Measurements from ENCODE around the gene TSHZ2.

The TSHZ2 gene

GRCh38 chr20:53154540-53154939, 182.4 kb downstream of the TSHZ2 start:
- H3K27ac ChIP-seq (ENCODE audit: low read depth, low read length): no peak overlapping the region
- H3K4me3 ChIP-seq (ENCODE audit: low read depth, low read length): no peak overlapping the region
- H3K9me3 ChIP-seq (ENCODE audit: control insufficient read depth, insufficient read depth, low read depth, low read length): no peaks in the 10 kb centered on the region
- H3K27me3 ChIP-seq (ENCODE audit: control insufficient read depth, insufficient read depth, low read length): no peaks in the 10 kb centered on the region
- no peak overlapping the region for H3K9ac ChIP-seq (ENCODE audit: low read length)
- no peaks in the 10 kb centered on the region for H3K36me3 ChIP-seq (ENCODE audit: control insufficient read depth, insufficient read depth, low read length)
- H3K4me1 ChIP-seq (ENCODE audit: control insufficient read depth, insufficient read depth, low read length): no peaks in the 10 kb centered on the region

- Histone ChIP-seq H3K36me3 (ENCODE audit: control insufficient read depth, insufficient read depth, low read length) (no peaks in the 10 kb centered on the region), H3K4me1 (ENCODE audit: control insufficient read depth, insufficient read depth, low read length) (peaks cover 7% of the 10 kb centered on the region), H3K9ac (ENCODE audit: low read length) (no peak overlapping the region), H3K27me3 (ENCODE audit: control insufficient read depth, insufficient read depth, low read length) (no peaks in the 10 kb centered on the region), H3K9me3 (ENCODE audit: control insufficient read depth, insufficient read depth, low read depth, low read length) (no peaks in the 10 kb centered on the region), H3K27ac (ENCODE audit: low read depth, low read length) (no peak overlapping the region), H3K4me3 (ENCODE audit: low read depth, low read length) (no peak overlapping the region)
Measured at GRCh38 chr20:53157443-53158408, 185.6 kb downstream of the TSHZ2 start.

GRCh38 chr20:53159160-53159559, 187.0 kb downstream of the TSHZ2 start:
- H3K36me3 ChIP-seq (ENCODE audit: control insufficient read depth, insufficient read depth, low read length): no peaks in the 10 kb centered on the region
- H3K4me3 ChIP-seq (ENCODE audit: low read depth, low read length): no peak overlapping the region
- peaks cover 10% of the 10 kb centered on the region for H3K4me1 ChIP-seq (ENCODE audit: control insufficient read depth, insufficient read depth, low read length)
- H3K27ac ChIP-seq (ENCODE audit: low read depth, low read length): no peak overlapping the region
- H3K9me3 ChIP-seq (ENCODE audit: control insufficient read depth, insufficient read depth, low read depth, low read length): no peaks in the 10 kb centered on the region
- H3K27me3 ChIP-seq (ENCODE audit: control insufficient read depth, insufficient read depth, low read length): no peaks in the 10 kb centered on the region
- no peak overlapping the region for H3K9ac ChIP-seq (ENCODE audit: low read length)

- Histone ChIP-seq H3K9me3 (ENCODE audit: control insufficient read depth, insufficient read depth, low read depth, low read length) (no peaks in the 10 kb centered on the region), H3K9ac (ENCODE audit: low read length) (no peak overlapping the region), H3K4me1 (ENCODE audit: control insufficient read depth, insufficient read depth, low read length) (peaks cover 10% of the 10 kb centered on the region)
Measured at GRCh38 chr20:53161073-53161472, 188.9 kb downstream of the TSHZ2 start.

GRCh38 chr20:53161473-53161872, 189.3 kb downstream of the TSHZ2 start:
- H3K9ac ChIP-seq (ENCODE audit: low read length): no peak overlapping the region
- no peaks in the 10 kb centered on the region for H3K36me3 ChIP-seq (ENCODE audit: control insufficient read depth, insufficient read depth, low read length)
- H3K9me3 ChIP-seq (ENCODE audit: control insufficient read depth, insufficient read depth, low read depth, low read length): no peaks in the 10 kb centered on the region
- H3K27ac ChIP-seq (ENCODE audit: low read depth, low read length): no peak overlapping the region
- H3K4me1 ChIP-seq (ENCODE audit: control insufficient read depth, insufficient read depth, low read length): peaks cover 10% of the 10 kb centered on the region
- H3K4me3 ChIP-seq (ENCODE audit: low read depth, low read length): no peak overlapping the region
- H3K27me3 ChIP-seq (ENCODE audit: control insufficient read depth, insufficient read depth, low read length): no peaks in the 10 kb centered on the region

More at GRCh38 chr20:53161073-53161472, 188.9 kb downstream of the TSHZ2 start:
- Histone ChIP-seq H3K27me3 (ENCODE audit: control insufficient read depth, insufficient read depth, low read length) (no peaks in the 10 kb centered on the region), H3K4me3 (ENCODE audit: low read depth, low read length) (no peak overlapping the region), H3K27ac (ENCODE audit: low read depth, low read length) (no peak overlapping the region), H3K36me3 (ENCODE audit: control insufficient read depth, insufficient read depth, low read length) (no peaks in the 10 kb centered on the region)

GRCh38 chr20:53162251-53162835, 190.2 kb downstream of the TSHZ2 start:
- peaks cover 10% of the 10 kb centered on the region for H3K4me1 ChIP-seq (ENCODE audit: control insufficient read depth, insufficient read depth, low read length)
- H3K36me3 ChIP-seq (ENCODE audit: control insufficient read depth, insufficient read depth, low read length): no peaks in the 10 kb centered on the region
- H3K4me3 ChIP-seq (ENCODE audit: low read depth, low read length): no peak overlapping the region
- no peak overlapping the region for H3K9ac ChIP-seq (ENCODE audit: low read length)
- H3K9me3 ChIP-seq (ENCODE audit: control insufficient read depth, insufficient read depth, low read depth, low read length): no peaks in the 10 kb centered on the region
- H3K27ac ChIP-seq (ENCODE audit: low read depth, low read length): peak overlapping the region; percentile 7; the same call in 1 of the 2 replicates
- H3K27me3 ChIP-seq (ENCODE audit: control insufficient read depth, insufficient read depth, low read length): no peaks in the 10 kb centered on the region

GRCh38 chr20:53163486-53163885, 191.3 kb downstream of the TSHZ2 start:
- Histone ChIP-seq H3K27me3 (ENCODE audit: control insufficient read depth, insufficient read depth, low read length) (no peaks in the 10 kb centered on the region; the same call in 1 of the 2 replicates), H3K9me3 (ENCODE audit: control insufficient read depth, insufficient read depth, low read depth, low read length) (no peaks in the 10 kb centered on the region), H3K4me3 (ENCODE audit: low read depth, low read length) (no peak overlapping the region), H3K36me3 (ENCODE audit: control insufficient read depth, insufficient read depth, low read length) (no peaks in the 10 kb centered on the region), H3K4me1 (ENCODE audit: control insufficient read depth, insufficient read depth, low read length) (peaks cover 10% of the 10 kb centered on the region), H3K9ac (ENCODE audit: low read length) (no peak overlapping the region), H3K27ac (ENCODE audit: low read depth, low read length) (no peak overlapping the region)

GRCh38 chr20:53164072-53164471, 191.9 kb downstream of the TSHZ2 start:
- no peaks in the 10 kb centered on the region for H3K36me3 ChIP-seq (ENCODE audit: control insufficient read depth, insufficient read depth, low read length)
- no peak overlapping the region for H3K9ac ChIP-seq (ENCODE audit: low read length)
- H3K9me3 ChIP-seq (ENCODE audit: control insufficient read depth, insufficient read depth, low read depth, low read length): no peaks in the 10 kb centered on the region
- peaks cover 10% of the 10 kb centered on the region for H3K4me1 ChIP-seq (ENCODE audit: control insufficient read depth, insufficient read depth, low read length)
- no peak overlapping the region for H3K4me3 ChIP-seq (ENCODE audit: low read depth, low read length)
- no peak overlapping the region for H3K27ac ChIP-seq (ENCODE audit: low read depth, low read length)
- no peaks in the 10 kb centered on the region; the same call in 1 of the 2 replicates for H3K27me3 ChIP-seq (ENCODE audit: control insufficient read depth, insufficient read depth, low read length)

GRCh38 chr20:53165452-53165851, 193.3 kb downstream of the TSHZ2 start:
- H3K9ac ChIP-seq (ENCODE audit: low read length): no peak overlapping the region
- peaks cover 10% of the 10 kb centered on the region for H3K4me1 ChIP-seq (ENCODE audit: control insufficient read depth, insufficient read depth, low read length)
- H3K4me3 ChIP-seq (ENCODE audit: low read depth, low read length): no peak overlapping the region
- no peaks in the 10 kb centered on the region for H3K36me3 ChIP-seq (ENCODE audit: control insufficient read depth, insufficient read depth, low read length)
- H3K27me3 ChIP-seq (ENCODE audit: control insufficient read depth, insufficient read depth, low read length): no peaks in the 10 kb centered on the region; the same call in 1 of the 2 replicates
- no peaks in the 10 kb centered on the region for H3K9me3 ChIP-seq (ENCODE audit: control insufficient read depth, insufficient read depth, low read depth, low read length)
- no peak overlapping the region for H3K27ac ChIP-seq (ENCODE audit: low read depth, low read length)

- Histone ChIP-seq H3K4me3 (ENCODE audit: low read depth, low read length) (no peak overlapping the region), H3K27ac (ENCODE audit: low read depth, low read length) (no peak overlapping the region), H3K27me3 (ENCODE audit: control insufficient read depth, insufficient read depth, low read length) (no peaks in the 10 kb centered on the region; the same call in 1 of the 2 replicates), H3K36me3 (ENCODE audit: control insufficient read depth, insufficient read depth, low read length) (no peaks in the 10 kb centered on the region), H3K4me1 (ENCODE audit: control insufficient read depth, insufficient read depth, low read length) (no peaks in the 10 kb centered on the region), H3K9ac (ENCODE audit: low read length) (no peak overlapping the region), H3K9me3 (ENCODE audit: control insufficient read depth, insufficient read depth, low read depth, low read length) (no peaks in the 10 kb centered on the region)
Measured at GRCh38 chr20:53168491-53168890, 196.3 kb downstream of the TSHZ2 start.

GRCh38 chr20:53170196-53170595, 198.0 kb downstream of the TSHZ2 start:
- H3K9ac ChIP-seq (ENCODE audit: low read length): no peak overlapping the region
- no peaks in the 10 kb centered on the region; the same call in 1 of the 2 replicates for H3K27me3 ChIP-seq (ENCODE audit: control insufficient read depth, insufficient read depth, low read length)
- H3K4me3 ChIP-seq (ENCODE audit: low read depth, low read length): no peak overlapping the region
- no peaks in the 10 kb centered on the region for H3K4me1 ChIP-seq (ENCODE audit: control insufficient read depth, insufficient read depth, low read length)
- H3K36me3 ChIP-seq (ENCODE audit: control insufficient read depth, insufficient read depth, low read length): no peaks in the 10 kb centered on the region
- H3K27ac ChIP-seq (ENCODE audit: low read depth, low read length): no peak overlapping the region
- H3K9me3 ChIP-seq (ENCODE audit: control insufficient read depth, insufficient read depth, low read depth, low read length): no peaks in the 10 kb centered on the region

Data from HUES6 (cell line).